ENCODE measurements around the gene RAB2B.

The RAB2B gene

DNA sequence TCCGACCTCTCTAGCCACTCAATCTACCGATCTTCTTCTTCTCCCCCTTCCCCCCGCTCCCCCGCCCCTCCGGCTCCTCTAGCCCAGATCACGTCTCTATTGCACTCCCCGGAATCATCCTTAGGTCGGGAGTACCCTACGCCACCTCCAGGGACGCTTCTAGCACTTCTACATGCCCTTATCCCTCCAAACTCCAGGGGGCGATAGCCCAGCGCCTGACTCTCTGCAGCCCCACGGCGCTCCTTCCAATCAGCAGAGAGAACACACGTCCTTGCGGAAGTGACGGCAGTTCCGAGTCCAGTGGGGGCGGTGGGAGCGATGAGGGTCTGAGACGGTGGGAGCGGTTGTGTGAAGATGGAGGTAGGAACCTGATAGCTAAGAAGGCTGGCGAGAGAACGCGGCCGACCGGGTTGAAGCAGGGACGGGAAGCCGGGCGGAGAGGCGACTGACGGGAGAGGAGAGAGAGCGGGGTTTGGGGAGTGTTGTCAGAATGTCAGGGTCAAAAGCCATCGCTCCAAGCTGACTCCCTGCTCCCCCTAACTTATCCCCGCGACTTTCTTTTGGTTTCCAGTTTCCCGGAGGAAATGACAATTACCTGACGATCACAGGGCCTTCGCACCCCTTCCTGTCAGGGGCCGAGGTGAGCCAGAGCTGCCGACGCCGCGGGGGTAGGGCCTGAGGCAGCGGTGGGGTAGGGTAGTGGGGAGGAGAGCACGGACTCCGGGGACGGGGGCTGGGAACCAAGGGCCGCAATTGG, at the start of gene RAB2B, which contains the start of gene TOX4:
Gene RAB2B (minus strand): TSS at position 35 of the 757 bp plus-strand sequence. CDS start 87 bp downstream, outside the sequence.
Gene TOX4 (plus strand): TSS at position 271 of the 757 bp plus-strand sequence. CDS start 84 bp downstream, at position 355.
- peak; percentile 95 for DNase-seq

GRCh38 chr14:21525962-21526671, 49.4 kb upstream of the RAB2B start, which contains the start of gene SALL2:
SALL2 (minus strand) TSS chr14:21526346; CDS start chr14:21526127, 219 bp downstream.
- DNase-seq = peak; percentile 86

GRCh38 chr14:21525571-21525961, 48.8 kb upstream of the RAB2B start:
- DNase-seq = peak; percentile 8

DNA sequence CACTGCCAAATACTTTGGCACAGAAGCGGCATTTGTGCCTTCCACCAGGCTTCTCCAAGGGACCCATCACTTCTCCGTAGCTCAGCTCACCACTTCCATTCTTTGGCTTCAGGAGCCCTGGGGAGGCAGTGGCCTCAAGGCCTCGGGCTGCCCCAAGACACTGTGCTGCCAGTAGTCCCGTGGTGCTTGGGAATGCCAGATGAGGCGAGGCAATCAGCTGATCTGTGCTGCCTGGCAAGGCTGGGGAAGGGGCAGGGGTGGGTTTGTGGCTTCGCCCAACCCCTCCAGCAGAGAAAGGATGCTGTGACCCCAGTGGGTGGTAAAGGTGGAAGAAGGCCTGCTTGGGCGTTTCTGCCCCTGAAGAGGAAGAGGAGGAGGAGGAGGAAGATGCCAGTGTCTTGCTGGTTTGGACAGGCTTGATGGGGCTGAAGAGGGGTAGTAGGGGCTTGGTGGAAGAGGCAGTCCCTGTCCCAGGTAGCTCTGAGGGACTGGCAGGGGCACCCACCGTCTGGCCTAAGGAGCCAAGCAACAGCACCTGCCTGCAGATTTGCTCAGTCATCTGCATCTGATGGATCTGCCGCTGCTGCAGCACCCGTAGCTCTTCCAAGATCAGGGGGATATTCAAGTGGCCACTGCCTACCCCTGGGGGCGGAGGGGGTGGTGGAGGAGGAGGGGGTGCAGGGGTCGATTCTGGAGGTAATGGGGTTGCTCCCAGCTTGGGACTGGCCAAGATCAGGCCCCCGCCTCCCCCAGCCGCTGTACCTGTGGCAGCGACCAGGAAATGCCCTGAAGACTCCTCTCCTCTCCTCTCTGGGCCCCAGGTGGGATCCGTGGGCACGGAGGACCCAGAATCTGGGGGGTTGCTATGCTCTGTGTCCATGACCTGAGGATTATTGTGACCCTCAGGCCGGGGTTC, 48.1 kb upstream of the RAB2B start:
- no peak for DNase-seq

DNA sequence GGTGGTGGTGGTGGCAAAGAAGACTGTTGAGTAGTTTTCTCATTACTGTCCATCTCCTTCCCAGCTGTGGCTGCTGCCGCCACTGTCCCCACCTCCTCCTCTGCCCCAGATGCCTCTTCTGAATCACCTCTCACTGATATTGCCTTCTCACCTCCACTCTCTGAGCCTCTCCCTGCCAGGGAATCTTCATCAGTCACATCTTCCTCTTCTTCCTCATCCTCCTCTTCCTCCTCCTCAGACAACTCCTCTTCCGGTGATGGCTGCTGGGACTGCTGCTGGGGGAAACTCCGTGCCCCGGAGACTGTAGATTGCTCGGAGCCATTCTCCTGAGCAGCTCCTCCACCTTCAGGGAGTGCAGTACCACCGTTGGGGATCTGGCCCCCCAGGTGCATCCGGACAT, 46.4 kb upstream of the RAB2B start:
- DNase-seq = no peak

- DNase-seq = no peak
Measured at GRCh38 chr14:21521501-21521900, 44.7 kb upstream of the RAB2B start.

DNA sequence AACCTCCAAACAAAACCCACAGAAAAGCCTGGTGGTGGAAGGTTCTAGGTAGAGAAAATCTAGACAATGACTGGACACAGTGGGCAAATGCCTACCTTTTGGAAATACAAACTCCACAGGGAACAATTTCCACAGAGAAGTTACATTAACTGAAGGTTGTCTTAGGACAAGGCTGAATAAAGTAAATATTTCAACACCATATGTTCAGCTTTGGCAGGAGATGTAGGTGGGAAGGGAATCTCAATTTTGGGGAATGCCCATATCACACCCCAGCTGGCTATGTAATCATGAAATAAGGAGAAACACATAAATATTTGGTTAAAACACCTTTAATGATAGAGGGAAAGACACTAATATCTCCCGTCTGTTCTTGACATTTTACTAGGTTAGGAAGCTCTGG, 44.0 kb upstream of the RAB2B start:
- no peak for DNase-seq

DNA sequence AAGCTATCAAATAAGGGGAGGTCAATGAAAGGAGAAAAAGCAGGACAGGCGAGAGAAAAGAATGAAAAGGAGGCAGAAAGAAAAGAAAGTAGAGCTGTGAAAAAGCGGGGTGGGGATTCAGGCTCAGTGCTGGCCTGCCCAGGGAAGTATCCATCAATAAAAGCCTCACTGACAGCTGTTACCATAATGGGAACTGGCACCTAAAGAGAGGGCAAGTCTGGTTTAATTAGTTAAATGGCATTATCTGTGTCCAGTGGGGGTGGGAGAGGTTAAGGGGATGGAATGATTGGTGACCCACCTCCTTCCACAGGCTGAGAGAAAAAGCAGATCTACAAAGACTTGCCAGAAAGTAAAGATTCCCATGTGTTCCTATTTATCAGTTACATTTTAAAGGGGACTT, 42.0 kb upstream of the RAB2B start:
- no peak for DNase-seq

DNA sequence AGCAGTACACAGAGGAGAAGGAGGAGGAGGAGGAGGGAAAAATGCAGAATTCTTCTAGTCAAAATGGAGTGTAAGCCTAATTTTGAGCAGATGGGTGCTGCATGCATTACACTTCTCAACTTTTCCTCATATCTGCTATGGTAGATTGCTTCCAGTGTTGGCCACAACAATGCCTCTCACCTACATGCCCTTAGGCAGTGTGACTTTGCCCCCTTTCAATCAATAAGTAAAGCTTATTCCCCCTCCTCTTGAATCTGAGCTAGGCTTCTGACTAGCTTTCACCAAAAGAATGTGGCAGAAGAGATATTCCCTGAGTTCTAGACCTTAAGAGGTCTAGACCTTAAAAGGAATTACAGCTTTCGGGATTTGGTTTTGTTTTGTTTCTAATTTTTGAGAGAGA, 37.6 kb upstream of the RAB2B start:
- no peak for DNase-seq

- DNase-seq = peak; percentile 93
Measured at GRCh38 chr14:21510735-21511657, 34.2 kb upstream of the RAB2B start, which contains the start of gene METTL3. METTL3 (minus strand) TSS chr14:21511340; CDS start chr14:21511223, 117 bp downstream.

- DNase-seq = no peak
Measured at GRCh38 chr14:21509432-21510143, 32.8 kb upstream of the RAB2B start.

- DNase-seq = no peak
Measured at GRCh38 chr14:21506557-21506956, 29.8 kb upstream of the RAB2B start.

GRCh38 chr14:21505012-21505553, 28.3 kb upstream of the RAB2B start:
- no peak for DNase-seq

DNA sequence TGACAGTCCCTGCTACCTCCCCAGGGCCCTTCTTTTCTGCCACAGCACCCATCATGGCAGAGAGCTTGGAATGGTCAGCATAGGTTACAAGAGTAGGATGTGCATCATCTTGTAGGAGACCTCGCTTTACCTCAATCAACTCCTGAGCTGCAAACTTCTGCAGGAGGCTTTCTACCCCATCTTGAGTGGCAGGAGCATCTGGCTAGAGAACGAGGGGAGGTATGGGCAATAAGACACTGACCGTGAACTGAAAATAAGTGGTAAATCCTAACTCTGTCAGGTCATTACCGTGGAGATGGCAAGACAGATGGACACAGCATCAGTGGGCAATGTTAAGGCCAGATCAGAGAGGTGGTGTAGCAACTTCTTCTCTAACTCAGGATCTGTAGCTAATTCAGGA, 26.6 kb upstream of the RAB2B start:
- DNase-seq = no peak

GRCh38 chr14:21501568-21501967, 24.8 kb upstream of the RAB2B start:
- no peak for DNase-seq

DNA sequence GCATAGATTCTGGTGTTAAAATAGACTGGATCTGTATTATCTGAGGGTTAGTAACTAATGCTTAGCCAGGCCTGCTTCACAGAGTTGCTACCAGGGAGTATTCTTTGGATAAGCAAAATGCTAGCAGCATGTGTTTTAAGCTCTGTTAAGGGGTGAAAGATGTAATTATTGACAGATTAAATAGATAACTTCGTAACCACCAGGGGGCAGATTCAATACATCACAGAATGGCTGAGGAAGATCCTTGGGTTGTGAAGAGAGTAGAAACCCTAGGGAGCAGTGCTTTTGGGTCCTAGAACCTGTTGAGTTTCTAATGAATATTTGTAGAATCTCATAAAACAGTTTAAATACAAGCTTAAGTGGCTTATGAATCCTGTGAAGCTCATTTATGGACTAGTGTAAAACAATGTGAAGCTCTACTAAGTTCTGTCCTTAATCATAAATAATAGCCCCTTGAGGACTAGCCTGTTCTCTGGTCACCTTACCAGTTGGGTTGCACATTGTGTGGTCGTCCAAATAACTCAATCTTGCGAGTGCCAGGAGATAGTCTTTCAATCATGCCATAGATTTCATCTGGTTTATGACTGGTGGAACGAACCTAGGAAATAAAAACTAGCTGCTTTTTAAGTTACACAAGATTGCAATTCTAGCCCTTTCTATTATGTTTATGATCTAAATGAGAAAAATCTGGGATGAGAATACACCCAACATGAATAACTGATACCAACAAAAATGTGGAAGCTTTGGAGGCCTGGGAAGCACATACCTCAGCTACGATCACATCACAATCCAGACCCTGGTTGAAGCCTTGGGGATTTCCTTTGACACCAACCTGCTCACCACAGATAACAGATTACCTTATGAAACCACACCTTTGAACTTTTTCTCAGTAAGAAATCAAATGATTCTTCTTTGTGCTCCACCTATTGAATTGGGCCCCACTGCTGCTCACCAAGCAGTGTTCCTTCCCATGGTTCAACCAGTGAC, 22.1 kb upstream of the RAB2B start:
- DNase-seq = peak; percentile 43

- no peak for DNase-seq
Measured at GRCh38 chr14:21496453-21496852, 19.7 kb upstream of the RAB2B start.

GRCh38 chr14:21494902-21495762, 18.4 kb upstream of the RAB2B start:
- DNase-seq = no peak
